ENCODE results near the gene BHMT2.

The BHMT2 gene

DNA sequence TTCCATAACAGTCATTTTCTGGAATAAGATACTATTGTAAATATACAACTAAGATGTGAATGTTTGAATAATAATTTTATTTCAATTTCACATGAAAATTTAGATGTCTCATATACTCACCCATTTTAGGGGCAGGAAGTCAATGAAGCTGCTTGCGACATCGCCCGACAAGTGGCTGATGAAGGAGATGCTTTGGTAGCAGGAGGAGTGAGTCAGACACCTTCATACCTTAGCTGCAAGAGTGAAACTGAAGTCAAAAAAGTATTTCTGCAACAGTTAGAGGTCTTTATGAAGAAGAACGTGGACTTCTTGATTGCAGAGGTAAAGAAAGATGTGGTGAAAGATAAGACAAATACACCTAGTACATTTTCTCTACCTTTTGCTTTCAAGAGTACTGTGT lies 50.7 kb downstream of the BHMT2 start:
- no peak for DNase-seq (ENCODE audit: low spot score)

DNA sequence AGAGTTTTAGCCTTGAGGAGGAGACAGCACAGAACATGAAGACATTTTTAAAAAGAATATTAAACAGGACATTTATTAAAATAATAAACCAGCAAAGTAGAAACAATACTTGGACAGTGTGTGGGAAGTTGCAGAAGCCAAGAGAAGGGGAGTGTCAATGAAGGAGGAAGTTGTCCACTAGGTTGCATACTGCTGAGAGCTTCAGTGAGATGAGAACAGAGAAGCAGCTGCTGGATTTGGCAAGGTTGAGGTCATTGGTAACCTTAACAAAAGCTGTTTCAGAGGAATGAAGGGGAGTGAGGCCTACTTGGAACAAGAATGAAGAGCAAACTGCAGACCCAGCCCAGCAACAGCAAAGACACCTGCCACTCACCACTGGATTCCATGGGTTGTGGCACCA lies 53.4 kb downstream of the BHMT2 start:
- no peak for DNase-seq (ENCODE audit: low spot score)

DNA sequence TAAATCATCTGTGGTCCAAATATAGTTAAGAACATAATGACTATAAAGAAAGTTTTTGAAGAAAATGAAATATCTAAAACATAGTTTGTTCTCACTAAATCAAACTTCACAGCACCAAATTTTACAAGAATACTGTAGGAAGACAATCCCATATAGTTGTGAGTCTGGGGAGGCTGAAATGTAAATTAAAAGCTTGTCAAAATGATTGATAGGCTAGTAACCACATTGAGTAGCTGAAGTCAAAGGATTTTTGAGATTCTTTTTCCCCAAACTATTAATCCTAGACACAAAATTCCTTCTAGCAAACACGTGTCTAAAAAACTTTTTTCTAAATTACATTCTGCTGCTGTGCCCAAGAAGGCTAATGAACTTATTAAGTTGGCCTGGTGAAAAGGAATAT lies 55.0 kb downstream of the BHMT2 start:
- no peak for DNase-seq (ENCODE audit: low spot score)

DNA sequence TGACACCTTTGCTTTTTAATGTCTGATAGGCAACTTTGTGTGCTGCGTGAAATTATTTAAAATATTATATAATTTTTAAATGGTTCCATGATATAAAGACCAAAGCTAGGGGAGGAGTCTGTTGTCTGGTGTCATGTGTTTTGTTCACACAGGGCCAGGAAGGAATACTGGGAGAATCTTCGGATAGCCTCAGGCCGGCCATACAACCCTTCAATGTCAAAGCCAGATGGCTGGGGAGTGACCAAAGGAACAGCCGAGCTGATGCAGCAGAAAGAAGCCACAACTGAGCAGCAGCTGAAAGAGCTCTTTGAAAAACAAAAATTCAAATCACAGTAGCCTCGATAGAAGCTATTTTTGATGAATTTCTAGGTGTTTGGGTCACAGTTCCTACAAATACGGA lies 61.2 kb downstream of the BHMT2 start:
- no peak for DNase-seq (ENCODE audit: low spot score)

DNA sequence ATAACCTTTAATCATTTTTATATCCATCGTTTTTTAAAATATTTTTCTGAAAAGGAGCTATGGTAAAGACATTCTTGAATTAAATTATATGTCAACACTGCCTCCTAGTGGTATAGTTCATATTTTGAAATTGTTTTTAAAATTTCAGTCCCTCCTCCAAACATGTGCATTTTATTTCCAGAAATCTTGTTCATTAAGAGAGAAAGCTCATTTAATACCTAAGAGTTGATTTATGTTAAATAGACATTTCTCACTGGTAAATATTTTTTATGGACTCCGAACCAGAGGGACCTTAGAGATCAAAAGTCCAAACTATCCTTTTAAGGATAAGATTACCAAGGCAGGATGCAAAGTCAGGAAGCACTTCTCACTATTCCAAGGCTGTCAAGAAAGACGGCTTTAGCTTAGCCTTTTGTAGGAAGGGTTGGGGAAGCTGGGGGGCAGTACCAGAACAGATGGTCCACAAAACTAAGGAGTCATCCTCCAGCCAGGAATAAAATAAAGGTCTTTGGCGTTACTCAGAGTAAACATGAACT lies 63.6 kb downstream of the BHMT2 start:
- DNase-seq (ENCODE audit: low spot score), result peak; percentile 29

DNA sequence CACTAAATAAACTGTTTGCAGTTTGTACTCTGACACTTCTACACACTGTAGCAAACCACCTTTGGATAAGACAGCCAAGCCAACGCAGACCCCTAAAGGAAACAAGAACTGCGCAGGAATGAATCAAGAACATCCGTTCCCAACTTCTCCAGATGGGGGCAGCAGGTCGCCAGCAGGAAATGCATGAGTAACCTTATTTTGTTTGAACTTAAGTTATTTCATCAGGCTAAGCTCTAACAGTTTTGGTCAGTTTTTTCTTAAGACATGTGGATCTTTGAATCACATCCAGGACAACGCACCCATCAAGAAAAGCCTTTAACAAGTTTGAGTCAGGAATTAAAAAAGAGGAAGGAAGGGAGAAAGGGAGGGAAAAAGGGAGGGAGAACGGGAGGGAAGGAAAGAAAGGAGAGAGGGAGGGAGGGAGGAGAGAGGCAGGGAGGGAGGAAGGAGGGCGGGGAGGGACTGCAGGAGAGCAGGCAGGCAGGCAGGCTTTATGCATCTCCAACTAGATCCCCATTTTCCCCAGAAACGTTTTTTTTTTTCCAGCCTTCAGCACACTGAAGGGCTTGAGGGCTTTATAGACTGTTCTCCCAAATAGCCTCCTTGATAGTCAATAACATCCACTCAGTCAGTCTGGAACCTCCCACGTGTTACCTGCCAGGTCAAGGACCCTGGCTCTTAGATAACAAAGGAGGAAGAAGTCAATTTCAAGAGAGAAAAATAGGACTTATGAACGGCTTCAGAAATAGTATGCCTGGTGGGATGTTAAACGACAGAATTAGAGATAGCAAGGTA lies 64.3 kb downstream of the BHMT2 start:
- peak; percentile 70 for DNase-seq (ENCODE audit: low spot score)

DNA sequence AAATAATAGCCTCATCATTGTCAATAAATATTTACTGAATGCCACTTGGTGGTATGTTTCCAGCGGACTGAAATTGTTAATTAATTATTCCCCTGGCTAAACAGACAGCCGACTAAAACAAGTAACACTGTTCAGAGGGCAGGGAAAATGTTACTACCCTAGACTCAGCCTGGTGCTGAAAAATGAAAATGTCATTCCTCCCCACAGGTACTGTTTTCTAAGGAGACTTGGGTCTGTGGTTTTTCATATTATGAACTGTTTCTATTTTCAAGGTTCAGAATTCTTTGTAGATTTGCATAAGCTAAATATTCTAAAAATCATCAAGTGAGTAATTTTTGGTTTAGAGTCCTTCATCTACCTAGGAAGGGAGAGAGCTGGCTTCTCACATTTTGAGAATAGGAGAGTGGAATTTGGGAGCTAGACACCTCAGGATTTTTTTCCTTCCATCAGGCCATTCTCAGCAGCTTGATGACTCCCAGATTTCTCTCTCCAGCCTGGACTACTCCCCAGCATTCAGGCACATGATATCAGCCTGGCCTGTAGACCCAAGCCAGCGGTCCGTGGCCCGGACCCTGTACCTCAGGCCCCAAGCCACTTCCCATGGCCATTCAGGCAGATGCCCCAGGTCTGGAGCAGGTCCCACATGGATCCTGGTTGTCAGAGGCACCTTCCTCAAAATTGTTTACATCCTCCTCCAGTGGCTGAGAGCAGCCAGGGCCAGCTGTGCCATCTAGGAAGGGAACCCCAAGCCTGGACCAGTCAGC lies 66.4 kb downstream of the BHMT2 start:
- no peak for DNase-seq (ENCODE audit: low spot score)

DNA sequence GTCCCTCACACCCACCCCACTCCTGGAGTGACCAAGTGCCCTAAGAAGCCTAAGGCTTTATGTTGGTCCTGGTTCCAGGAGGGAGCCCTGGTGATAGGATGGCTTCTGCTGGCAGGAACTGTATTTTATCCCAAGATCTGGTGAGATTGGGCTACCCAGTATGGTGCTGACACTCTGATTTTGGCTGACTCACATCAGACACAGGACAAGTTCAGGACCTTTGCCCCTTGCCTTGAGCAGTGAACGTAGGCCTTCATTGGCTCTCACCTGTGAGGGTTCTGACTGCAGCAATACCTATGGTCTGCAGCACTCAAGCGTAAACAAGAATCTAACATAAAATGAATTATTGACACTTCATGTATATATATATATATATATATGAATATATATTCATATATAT lies 67.1 kb downstream of the BHMT2 start:
- DNase-seq (ENCODE audit: low spot score), result no peak
